Mammary epithelial cell (primary cell): ENCODE results near the gene ZBED4.

Source experiments
- CTCF ChIP-seq, 2 donors: IDR thresholded peaks in 1 of 2; conservative IDR thresholded peaks in 1 of 2; 2 replicates each; pipeline ENCODE4 v1.5.1; 2011 to 2012; ENCODE audit warnings: inconsistent platforms in 2 of 2, low read length in 2 of 2, mild to moderate bottlenecking in 2 of 2, control low read depth in 1 of 2, low read depth in 1 of 2; ENCODE audit not compliant: insufficient read depth in 1 of 2; ENCODE audit errors: extremely low read depth in 1 of 2
- EZH2 ChIP-seq: IDR thresholded peaks from 2 replicates; pipeline ENCODE4 v1.6.1; 2012; ENCODE audit warnings: low read length, inconsistent platforms, borderline replicate concordance

GRCh38 chr22:49937758-49938564, 84.3 kb downstream of the ZBED4 start:
- TF ChIP-seq CTCF (conservative IDR thresholded peaks at IDR 0.05 in 1 of 2, IDR thresholded peaks at IDR 0.05 in 1 of 2; ENCODE audit: extremely low read depth in 1 of 2, insufficient read depth in 1 of 2, low read depth in 1 of 2, low read length in 2 of 2) (no peak), EZH2 (no peak)
